Liver (tissue), 9 donors: ENCODE data around the gene DOK3. TPM values are rescaled to one million over a fixed set of nuclear protein-coding genes. Genes with fewer than 3 reads are reported as not detected.
A peak's percentile ranks its signal among the peaks of the same experiment; 100 is the strongest.

Experiments used
- DNase-seq: peaks from one replicate; pipeline ENCODE4 v3.0.0-alpha.2; 2017; ENCODE audit warnings: low spot score
- H3K27ac ChIP-seq, 2 donors: one replicate each; pipeline ENCODE4 v1.7.0; 2013; ENCODE audit warnings: inconsistent platforms in 2 of 2, low read length in 2 of 2, control low read depth in 1 of 2, low read depth in 1 of 2, mild to moderate bottlenecking in 1 of 2
- H3K27me3 ChIP-seq, 4 donors: one replicate each; pipeline versions ENCODE4 v1.6.1 to v1.7.0; 2013; ENCODE audit warnings: low read length in 3 of 4, inconsistent platforms in 1 of 4, mild to moderate bottlenecking in 1 of 4, moderate library complexity in 1 of 4; ENCODE audit not compliant: control insufficient read depth in 4 of 4, insufficient read depth in 4 of 4
- H3K36me3 ChIP-seq, 4 donors: one replicate each; pipeline versions ENCODE4 v1.6.1 to v1.7.0; 2013; ENCODE audit warnings: low read length in 3 of 4, mild to moderate bottlenecking in 3 of 4, low read depth in 1 of 4, moderate library complexity in 1 of 4; ENCODE audit not compliant: control insufficient read depth in 4 of 4, insufficient read depth in 3 of 4
- H3K4me1 ChIP-seq, 4 donors: one replicate each; pipeline versions ENCODE4 v1.6.1 to v1.7.0; 2013; ENCODE audit warnings: low read length in 3 of 4, mild to moderate bottlenecking in 3 of 4, moderate library complexity in 1 of 4; ENCODE audit not compliant: control insufficient read depth in 4 of 4, insufficient read depth in 4 of 4
- H3K4me3 ChIP-seq, 3 donors: one replicate each; pipeline versions ENCODE4 v1.6.1 to v1.7.0; 2013; ENCODE audit warnings: low read length in 3 of 3, control low read depth in 1 of 3, low read depth in 1 of 3, mild to moderate bottlenecking in 1 of 3
- H3K9ac ChIP-seq, 2 donors: one replicate each; pipeline ENCODE4 v1.7.0; 2013; ENCODE audit warnings: low read length in 2 of 2, mild to moderate bottlenecking in 2 of 2, moderate library complexity in 2 of 2, control low read depth in 1 of 2, low read depth in 1 of 2
- H3K9me3 ChIP-seq, 4 donors: one replicate each; pipeline versions ENCODE4 v1.6.1 to v1.7.0; 2013; ENCODE audit warnings: low read length in 3 of 4; ENCODE audit not compliant: control insufficient read depth in 4 of 4
- ATF3 ChIP-seq: IDR thresholded peaks from 2 replicates; pipeline ENCODE4 v1.6.1; 2016; ENCODE audit warnings: antibody characterized with exemption
- CTCF ChIP-seq: fragments of 150-350 bp; IDR thresholded peaks from 2 replicates; pipeline ENCODE4 v1.5.1; 2017; ENCODE audit warnings: improper control_type of control experiment, low read depth, low read length; ENCODE audit not compliant: missing input control
- FOXA2 ChIP-seq: IDR thresholded peaks from 2 replicates; pipeline ENCODE4 v1.6.1; 2016; ENCODE audit warnings: antibody characterized with exemption
- JUND ChIP-seq, 2 donors: IDR thresholded peaks; 2 replicates each; pipeline ENCODE4 v1.6.1; 2016; ENCODE audit warnings: antibody characterized with exemption in 2 of 2
- MAX ChIP-seq: IDR thresholded peaks from 2 replicates; pipeline ENCODE4 v1.6.1; 2016; ENCODE audit warnings: antibody characterized with exemption
- NR2F2 ChIP-seq: IDR thresholded peaks from 2 replicates; pipeline ENCODE4 v1.6.1; 2016; ENCODE audit warnings: antibody characterized with exemption
- SP1 ChIP-seq: IDR thresholded peaks from 2 replicates; pipeline ENCODE4 v1.6.1; 2018; ENCODE audit warnings: antibody characterized with exemption, mild to moderate bottlenecking
- ZBTB33 ChIP-seq: IDR thresholded peaks from 2 replicates; pipeline ENCODE4 v1.6.1; 2016; ENCODE audit warnings: antibody characterized with exemption
- WGBS: extraction: QIAGEN DNeasy Blood & Tissue Kit; methylation state at CpG from one replicate; pipeline ENCODE4 v1.1.7; 2013; 5-methylcytosine and 5-hydroxymethylcytosine counted together
- polyA plus RNA-seq, 2 donors: library from polyadenylated mRNA; stranded (reverse) in 1 of 2; unstranded in 1 of 2; fragments of 200-250 nt in 1 of 2; fragments of >200 nt in 1 of 2; fragmentation: Nextera tagmentation in 1 of 2; extraction: Ambion mirVana in 1 of 2; gene quantifications; one replicate each; pipeline versions ENCODE4 v1.2.1 to v1.2.3, GENCODE V29; 2013 to 2015
- total RNA-seq, 2 donors: library from RNA; depleted of rRNA; stranded (reverse); fragments of >200 nt; gene quantifications; one replicate each; pipeline ENCODE4 v1.2.3, GENCODE V29; 2014
- donor health status: healthy.
- donor health status: healthy.
- donor health status: healthy.
- donor health status: healthy.
- donor health status: healthy.

The DOK3 gene
- total and polyA plus RNA-seq, 4 donors = 1.7 to 19.2 (median 6.6) TPM

- H3K36me3 ChIP-seq = no peaks in the 10 kb centered on the region
- H3K4me1 ChIP-seq = peaks cover 0 to 6% (median 3%) of the 10 kb centered on the region in 4 donors
- no peak for DNase-seq
- peak within 1 kb of the TSS in 1 of 3 donors; percentile 57 for H3K4me3 ChIP-seq
- WGBS = 6% methylated on average over 68 of the region's 69 CpGs
- H3K27me3 ChIP-seq = no peaks in the 10 kb centered on the region
- H3K27ac ChIP-seq = no peak within 1 kb of the TSS
- TF ChIP-seq ZBTB33 = no peak
- no peaks in the 10 kb centered on the region for H3K9me3 ChIP-seq
- H3K9ac ChIP-seq = no peak within 1 kb of the TSS
Measured at GRCh38 chr5:177473443-177474001, 36.1 kb downstream of the DOK3 start, which contains the start of gene DBN1. DBN1 (minus strand) TSS chr5:177473634; CDS start chr5:177473521, 113 bp downstream.

DNA sequence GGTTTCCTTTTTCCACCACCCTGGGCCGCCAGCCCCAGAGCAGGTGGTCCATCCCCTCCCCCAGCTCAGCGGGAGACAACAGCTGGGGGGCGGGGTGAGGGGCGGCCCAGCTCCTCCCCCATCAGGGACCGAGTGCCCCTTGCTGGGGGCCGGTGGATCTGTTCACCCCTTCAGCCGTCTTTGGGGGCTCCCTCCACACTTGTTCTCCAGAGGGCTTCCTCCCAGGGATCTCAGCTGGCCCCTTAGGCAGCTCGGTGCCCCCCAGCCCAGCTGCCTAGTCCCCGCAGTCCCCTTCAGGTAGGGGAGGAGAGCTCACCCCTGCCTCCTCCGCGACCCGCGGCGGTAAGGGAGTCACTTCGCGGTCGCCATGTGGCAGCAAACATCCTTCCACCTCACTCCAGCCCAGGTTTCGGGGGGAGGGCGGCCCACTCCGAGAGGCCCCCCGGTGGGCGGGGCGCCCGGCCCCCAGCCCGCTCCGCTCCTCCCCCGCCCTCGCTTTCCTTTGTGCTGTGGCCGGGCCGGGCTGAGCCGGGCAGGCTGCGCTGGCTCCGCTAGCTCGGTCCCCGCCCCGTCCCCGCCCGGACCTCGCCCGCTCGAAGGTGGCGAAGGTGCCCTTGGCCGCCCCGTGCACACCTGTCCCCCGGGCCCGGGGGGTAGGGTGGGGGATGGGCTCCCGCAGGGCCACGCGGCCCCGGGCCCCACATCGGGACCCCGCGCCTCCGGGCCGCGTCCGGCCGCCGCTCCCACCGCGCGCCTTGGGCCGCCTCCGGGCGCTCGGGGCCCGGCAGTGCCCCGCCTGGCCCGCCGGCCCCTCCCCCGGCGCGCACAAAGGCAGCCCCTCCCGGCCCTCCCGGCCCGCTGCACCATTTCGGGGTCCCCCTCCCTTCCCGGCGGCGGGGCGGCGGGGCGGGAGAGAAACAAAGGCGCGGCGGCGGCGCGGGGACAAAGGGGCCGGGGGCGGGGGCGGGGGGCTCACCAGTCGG lies 36.9 kb downstream of the DOK3 start:
- Histone ChIP-seq H3K36me3 (no peaks in the 10 kb centered on the region), H3K9ac (no peak overlapping the region), H3K27me3 (no peaks in the 10 kb centered on the region), H3K4me3 (peak overlapping the region in 1 of 3 donors; percentile 57), H3K4me1 (peaks cover 0 to 6% (median 3%) of the 10 kb centered on the region in 4 donors), H3K9me3 (no peaks in the 10 kb centered on the region), H3K27ac (no peak overlapping the region)
- 6% methylated on average over 93 of the region's 93 CpGs for WGBS
- no peak for DNase-seq
- no peak for TF ChIP-seq FOXA2
- TF ChIP-seq CTCF = no peak
- TF ChIP-seq ATF3 = no peak
- no peak for TF ChIP-seq MAX
- no peak for TF ChIP-seq NR2F2
- no peak for TF ChIP-seq JUND (IDR thresholded peaks at IDR 0.05)
- TF ChIP-seq ZBTB33 = no peak
- no peak for TF ChIP-seq SP1
